GM19395 (cell line): ENCODE measurements around the gene MUC22.
"Not testable (repeated sequence)": the region's sequence is repeated elsewhere in the genome, so short reads cannot be mapped to it uniquely, and the experiment has no call there.

Source experiments
- ATAC-seq: cut with Tn5 transposase; IDR thresholded peaks from one replicate; pipeline ENCODE4 v1.9.1; 2021; ENCODE audit warnings: mild to moderate bottlenecking, moderate library complexity; ENCODE audit not compliant: unreplicated experiment

The MUC22 gene

GRCh38 chr6:31010393-31011060 lies at the start of gene MUC22:
Gene MUC22 (plus strand): TSS chr6:31010474. CDS start chr6:31010707, 233 bp downstream.
- ATAC-seq, result no peak

- ATAC-seq, result no peak
These were observed 49.2 kb upstream of the MUC22 start for GRCh38 chr6:30960907-30961673.

- no peak for ATAC-seq
These were observed 47.6 kb upstream of the MUC22 start for GRCh38 chr6:30962716-30963115.

- no peak for ATAC-seq
These were observed 46.6 kb upstream of the MUC22 start for GRCh38 chr6:30963641-30964040.

GRCh38 chr6:30964075-30964474 lies 46.2 kb upstream of the MUC22 start:
- ATAC-seq, result no peak

GRCh38 chr6:30965140-30965601 lies 45.1 kb upstream of the MUC22 start:
- no peak for ATAC-seq

GRCh38 chr6:30966154-30966553 lies 44.1 kb upstream of the MUC22 start:
- no peak for ATAC-seq

- ATAC-seq, result not testable (repeated sequence)
These were observed 41.1 kb upstream of the MUC22 start for GRCh38 chr6:30969171-30969570.

- no peak for ATAC-seq
These were observed 39.3 kb upstream of the MUC22 start for GRCh38 chr6:30970946-30971345.

GRCh38 chr6:30972816-30973215 lies 37.5 kb upstream of the MUC22 start:
- ATAC-seq, result no peak

GRCh38 chr6:30974490-30975252 lies 35.6 kb upstream of the MUC22 start:
- no peak for ATAC-seq

GRCh38 chr6:30979141-30979540 lies 31.1 kb upstream of the MUC22 start:
- no peak for ATAC-seq

GRCh38 chr6:30979690-30980089 lies 30.6 kb upstream of the MUC22 start:
- no peak for ATAC-seq

GRCh38 chr6:30981942-30982772 lies 28.1 kb upstream of the MUC22 start:
- no peak for ATAC-seq

- no peak for ATAC-seq
These were observed 26.8 kb upstream of the MUC22 start, which contains the start of gene MUC21 for GRCh38 chr6:30983439-30983838. Gene MUC21 (plus strand): TSS chr6:30983718. CDS start chr6:30983959, 241 bp downstream.

GRCh38 chr6:30985490-30985889 lies 24.8 kb upstream of the MUC22 start:
- ATAC-seq, result no peak

GRCh38 chr6:30987304-30987703 lies 23.0 kb upstream of the MUC22 start:
- ATAC-seq, result no peak

- ATAC-seq, result no peak
These were observed 22.0 kb upstream of the MUC22 start for GRCh38 chr6:30988209-30988825.

- ATAC-seq, result no peak
These were observed 19.7 kb upstream of the MUC22 start for GRCh38 chr6:30990422-30991086.

- ATAC-seq, result no peak
These were observed 18.4 kb upstream of the MUC22 start for GRCh38 chr6:30991891-30992290.
